HepG2 (cell line): Measurements from ENCODE around the gene TAGAP. TPM values are rescaled to one million over a fixed set of nuclear protein-coding genes. Genes with fewer than 3 reads are reported as not detected.

Source experiments
- CENPBD1 ChIP-seq: sonication (generic); formaldehyde crosslinking; IDR thresholded peaks from 2 replicates; pipeline ENCODE4 v1.8.0; 2022; ENCODE audit warnings: missing genetic modification reagents, low read depth, mild to moderate bottlenecking, borderline replicate concordance
- IKZF1 ChIP-seq: fragments of 450-650 bp; IDR thresholded peaks from 2 replicates; pipeline ENCODE4 v1.7.1; 2016
- IRX3 ChIP-seq: sonication (generic); formaldehyde crosslinking; IDR thresholded peaks from 2 replicates; pipeline ENCODE4 v1.8.1; 2023; ENCODE audit warnings: mild to moderate bottlenecking, low read depth, missing genetic modification reagents, borderline replicate concordance
- JUNB ChIP-seq: sonication (generic); formaldehyde crosslinking; IDR thresholded peaks from 2 replicates; pipeline ENCODE4 v1.8.0; 2022; ENCODE audit warnings: missing genetic modification reagents, mild to moderate bottlenecking, borderline replicate concordance
- KLF9 ChIP-seq: IDR thresholded peaks from 2 replicates; pipeline ENCODE4 v1.6.1; 2016; ENCODE audit warnings: low read depth
- MBD4 ChIP-seq: IDR thresholded peaks from 2 replicates; pipeline ENCODE4 v1.6.1; 2012; ENCODE audit warnings: low read length, inconsistent platforms, borderline replicate concordance
- NFE2L2 ChIP-seq: fragments of 150-350 bp; IDR thresholded peaks from 2 replicates; pipeline ENCODE4 v1.6.1; 2014; ENCODE audit warnings: low read length
- SAP130 ChIP-seq: IDR thresholded peaks from 2 replicates; pipeline ENCODE4 v1.6.1; 2016; ENCODE audit warnings: low read depth
- SMAD3 ChIP-seq: sonication (generic); formaldehyde crosslinking; IDR thresholded peaks from 2 replicates; pipeline ENCODE4 v1.4.0; 2020; ENCODE audit warnings: missing genetic modification reagents
- STAG1 ChIP-seq: sonication (generic); formaldehyde crosslinking; IDR thresholded peaks from 2 replicates; pipeline ENCODE4 v1.4.0; 2020; ENCODE audit warnings: missing genetic modification reagents
- TARDBP ChIP-seq: sonication (generic); formaldehyde crosslinking; IDR thresholded peaks from 2 replicates; pipeline ENCODE4 v1.8.0; 2022; ENCODE audit warnings: mild to moderate bottlenecking, missing genetic modification reagents
- THRA ChIP-seq: sonication (generic); formaldehyde crosslinking; IDR thresholded peaks from 2 replicates; pipeline ENCODE4 v1.4.0; 2020; ENCODE audit warnings: missing genetic modification reagents, borderline replicate concordance
- XRCC5 ChIP-seq: fragments of 200-400 bp; formaldehyde crosslinking; optimal IDR thresholded peaks from 2 replicates; pipeline ENCODE3; 2017; ENCODE audit warnings: mild to moderate bottlenecking, low read length
- ZNF142 ChIP-seq: sonication (generic); formaldehyde crosslinking; IDR thresholded peaks from 2 replicates; pipeline ENCODE4 v1.4.0; 2020; ENCODE audit warnings: missing genetic modification reagents
- ZNF326 ChIP-seq: sonication (generic); formaldehyde crosslinking; IDR thresholded peaks from 2 replicates; pipeline ENCODE4 v1.4.0; 2020; ENCODE audit warnings: missing genetic modification reagents, borderline replicate concordance
- ZNF550 ChIP-seq: sonication (generic); formaldehyde crosslinking; IDR thresholded peaks from 2 replicates; pipeline ENCODE4 v1.4.0; 2020; ENCODE audit warnings: mild to moderate bottlenecking, missing genetic modification reagents, borderline replicate concordance
- ZNF569 ChIP-seq: sonication (generic); formaldehyde crosslinking; IDR thresholded peaks from 2 replicates; pipeline ENCODE4 v1.5.0; 2020; ENCODE audit warnings: mild to moderate bottlenecking, missing genetic modification reagents, moderate library complexity, borderline replicate concordance
- ZNF7 ChIP-seq: IDR thresholded peaks from 2 replicates; pipeline ENCODE4 v1.6.1; 2016; ENCODE audit warnings: missing biosample characterization, missing genetic modification reagents
- ZNF788 ChIP-seq: sonication (generic); formaldehyde crosslinking; IDR thresholded peaks from 2 replicates; pipeline ENCODE4 v1.5.0; 2020; ENCODE audit warnings: mild to moderate bottlenecking, missing genetic modification reagents, borderline replicate concordance
- polyA plus RNA-seq, 8 experiments: library from polyadenylated mRNA; depleted of rRNA in 3 of 8; stranded (reverse) in 7 of 8; unstranded in 1 of 8; fragments of >200 nt; fragmentation: Illumina TruSeq in 4 of 8; extraction: Trizol in 4 of 8; gene quantifications; 2 replicates each; pipeline versions ENCODE4 v1.2.1 to v1.2.3, GENCODE V29; 2011 to 2016; ENCODE audit warnings: low read depth in 4 of 8, missing spikeins in 1 of 8, mixed read lengths in 1 of 8; ENCODE audit not compliant: insufficient read depth in 1 of 8
- total RNA-seq, 5 experiments: library from RNA; depleted of rRNA; stranded (reverse); fragments of >200 nt; fragmentation: Illumina TruSeq; extraction: Trizol; gene quantifications; 2 replicates each; pipeline ENCODE4 v1.2.3, GENCODE V29; 2016; ENCODE audit warnings: low read depth in 1 of 5
- TF ChIP-seq, protein P1 (sequence below): sonication (generic); formaldehyde crosslinking; IDR thresholded peaks from 2 replicates; pipeline ENCODE4 v1.5.0; 2020; ENCODE audit warnings: mild to moderate bottlenecking, missing genetic modification reagents

Gene TAGAP
- total and polyA plus RNA-seq, 2 of the 13 experiments (the other 11 are each of a cell fraction or from before 2014, with no cell fraction given), result not detected

- 0 out of 2 replicates have a peak, but pooled peaks have one; percentile 44 for TF ChIP-seq THRA (CRISPR knock-in tag)
- TF ChIP-seq ZNF326, result no peak
- TF ChIP-seq, protein P1, sequence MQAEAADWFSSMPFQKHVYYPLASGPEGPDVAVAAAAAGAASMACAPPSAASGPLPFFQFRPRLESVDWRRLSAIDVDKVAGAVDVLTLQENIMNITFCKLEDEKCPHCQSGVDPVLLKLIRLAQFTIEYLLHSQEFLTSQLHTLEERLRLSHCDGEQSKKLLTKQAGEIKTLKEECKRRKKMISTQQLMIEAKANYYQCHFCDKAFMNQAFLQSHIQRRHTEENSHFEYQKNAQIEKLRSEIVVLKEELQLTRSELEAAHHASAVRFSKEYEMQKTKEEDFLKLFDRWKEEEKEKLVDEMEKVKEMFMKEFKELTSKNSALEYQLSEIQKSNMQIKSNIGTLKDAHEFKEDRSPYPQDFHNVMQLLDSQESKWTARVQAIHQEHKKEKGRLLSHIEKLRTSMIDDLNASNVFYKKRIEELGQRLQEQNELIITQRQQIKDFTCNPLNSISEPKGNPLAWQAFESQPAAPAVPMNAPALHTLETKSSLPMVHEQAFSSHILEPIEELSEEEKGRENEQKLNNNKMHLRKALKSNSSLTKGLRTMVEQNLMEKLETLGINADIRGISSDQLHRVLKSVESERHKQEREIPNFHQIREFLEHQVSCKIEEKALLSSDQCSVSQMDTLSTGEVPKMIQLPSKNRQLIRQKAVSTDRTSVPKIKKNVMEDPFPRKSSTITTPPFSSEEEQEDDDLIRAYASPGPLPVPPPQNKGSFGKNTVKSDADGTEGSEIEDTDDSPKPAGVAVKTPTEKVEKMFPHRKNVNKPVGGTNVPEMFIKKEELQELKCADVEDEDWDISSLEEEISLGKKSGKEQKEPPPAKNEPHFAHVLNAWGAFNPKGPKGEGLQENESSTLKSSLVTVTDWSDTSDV (CRISPR knock-in tag), result no peak
- TF ChIP-seq MBD4, result no peak
- no peak for TF ChIP-seq JUNB (CRISPR knock-in tag)
- no peak for TF ChIP-seq CENPBD1 (CRISPR knock-in tag)
- TF ChIP-seq NFE2L2, result no peak
- no peak for TF ChIP-seq IRX3 (CRISPR knock-in tag)
- no peak for TF ChIP-seq ZNF550 (CRISPR knock-in tag)
- TF ChIP-seq STAG1 (CRISPR knock-in tag), result peak; percentile 78
- TF ChIP-seq XRCC5, result peak; percentile 87
- TF ChIP-seq ZNF7 (CRISPR knock-in tag), result no peak
- TF ChIP-seq ZNF142 (CRISPR knock-in tag), result no peak
- TF ChIP-seq KLF9, result no peak
- TF ChIP-seq ZNF788 (CRISPR knock-in tag), result no peak
- TF ChIP-seq ZNF569 (CRISPR knock-in tag), result no peak
- no peak for TF ChIP-seq IKZF1
- TF ChIP-seq SAP130 (CRISPR knock-in tag), result 0 out of 2 replicates have a peak, but pooled peaks have one; percentile 18
- TF ChIP-seq TARDBP (CRISPR knock-in tag), result no peak
- TF ChIP-seq SMAD3 (CRISPR knock-in tag), result 0 out of 2 replicates have a peak, but pooled peaks have one; percentile 24
These were observed 2.6 kb downstream of the TAGAP start (continued) for GRCh38 chr6:159042003-159042825.
